GM12865 (cell line): ENCODE results near the gene PUM1.

Source experiments
- DNase-seq: peaks from one replicate; pipeline ENCODE4 v3.0.0; 2010; ENCODE audit warnings: low read depth
- H3K4me3 ChIP-seq: 2 replicates; pipeline ENCODE4 v1.5.1; 2011; ENCODE audit warnings: mild to moderate bottlenecking, low read depth, low read length, control low read depth
- TF ChIP-seq, protein P1 (sequence below): IDR thresholded peaks from 2 replicates; pipeline ENCODE4 v1.5.1; 2011; ENCODE audit warnings: low read length, control low read depth, low read depth, inconsistent platforms; ENCODE audit not compliant: insufficient read depth; ENCODE audit errors: missing control alignments

The PUM1 gene

DNA sequence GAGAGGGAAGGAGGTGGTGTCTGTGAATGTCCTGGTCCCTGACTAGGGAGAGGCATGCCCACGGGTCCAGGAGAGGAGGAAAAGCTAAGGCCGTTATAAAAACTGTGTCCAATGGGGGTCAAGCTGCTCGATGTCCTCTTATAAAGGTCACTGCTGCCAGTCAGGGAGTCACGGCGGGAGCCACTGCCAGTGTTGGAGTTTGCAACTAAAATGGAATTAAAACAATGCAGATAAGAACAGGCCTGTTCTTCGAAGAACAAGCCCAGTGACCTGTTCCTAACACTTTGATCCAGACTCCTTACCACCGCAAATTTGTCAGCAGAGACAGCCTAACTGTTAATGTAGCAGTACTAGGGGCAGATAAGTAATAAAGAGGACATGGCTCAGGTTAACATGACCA, 100.8 kb downstream of the PUM1 start:
- DNase-seq: no peak
- TF ChIP-seq, protein P1, sequence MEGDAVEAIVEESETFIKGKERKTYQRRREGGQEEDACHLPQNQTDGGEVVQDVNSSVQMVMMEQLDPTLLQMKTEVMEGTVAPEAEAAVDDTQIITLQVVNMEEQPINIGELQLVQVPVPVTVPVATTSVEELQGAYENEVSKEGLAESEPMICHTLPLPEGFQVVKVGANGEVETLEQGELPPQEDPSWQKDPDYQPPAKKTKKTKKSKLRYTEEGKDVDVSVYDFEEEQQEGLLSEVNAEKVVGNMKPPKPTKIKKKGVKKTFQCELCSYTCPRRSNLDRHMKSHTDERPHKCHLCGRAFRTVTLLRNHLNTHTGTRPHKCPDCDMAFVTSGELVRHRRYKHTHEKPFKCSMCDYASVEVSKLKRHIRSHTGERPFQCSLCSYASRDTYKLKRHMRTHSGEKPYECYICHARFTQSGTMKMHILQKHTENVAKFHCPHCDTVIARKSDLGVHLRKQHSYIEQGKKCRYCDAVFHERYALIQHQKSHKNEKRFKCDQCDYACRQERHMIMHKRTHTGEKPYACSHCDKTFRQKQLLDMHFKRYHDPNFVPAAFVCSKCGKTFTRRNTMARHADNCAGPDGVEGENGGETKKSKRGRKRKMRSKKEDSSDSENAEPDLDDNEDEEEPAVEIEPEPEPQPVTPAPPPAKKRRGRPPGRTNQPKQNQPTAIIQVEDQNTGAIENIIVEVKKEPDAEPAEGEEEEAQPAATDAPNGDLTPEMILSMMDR: no peak
- no peak overlapping the region for H3K4me3 ChIP-seq

DNA sequence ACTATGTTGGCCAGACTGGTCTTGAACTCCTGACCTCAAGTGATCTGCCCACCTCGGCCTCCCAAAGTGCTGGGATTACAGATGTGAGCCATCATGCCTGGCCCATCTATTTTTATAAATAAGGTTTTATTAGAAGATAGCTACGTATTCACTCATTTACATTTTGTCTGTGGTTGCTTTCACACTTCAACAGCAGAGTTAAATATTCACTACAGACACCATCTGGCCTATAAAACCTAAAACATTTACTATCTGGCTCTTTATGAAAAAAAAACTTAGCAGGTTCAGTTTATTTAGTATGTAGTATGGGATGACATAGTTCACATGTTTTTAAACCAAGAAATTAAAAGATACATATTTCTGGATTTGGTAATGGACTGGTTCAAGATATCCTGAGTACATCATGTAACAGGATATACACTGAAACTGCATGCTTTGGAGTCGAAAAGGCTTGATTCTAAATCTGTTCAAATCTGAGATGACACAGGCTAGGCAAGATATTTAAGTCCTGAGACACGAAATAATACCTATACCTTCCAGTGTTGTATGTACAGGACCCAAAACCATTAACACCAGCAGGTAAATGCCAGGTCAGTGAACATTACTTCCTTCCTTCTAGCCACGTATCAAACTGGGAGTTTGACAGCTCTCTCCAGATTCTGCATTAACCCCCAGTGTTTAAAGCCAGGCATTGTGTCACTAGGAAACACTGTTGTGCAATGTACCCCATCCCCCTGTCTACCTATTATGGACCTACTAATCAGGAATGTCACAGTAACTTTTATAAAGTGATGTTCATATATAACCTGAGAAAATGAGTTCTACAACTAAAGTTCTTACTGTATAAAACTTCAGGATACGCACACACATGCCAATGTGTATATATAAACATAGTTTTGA, 102.7 kb downstream of the PUM1 start:
- DNase-seq: no peak
- TF ChIP-seq, protein P1: no peak
- H3K4me3 ChIP-seq: no peak overlapping the region

DNA sequence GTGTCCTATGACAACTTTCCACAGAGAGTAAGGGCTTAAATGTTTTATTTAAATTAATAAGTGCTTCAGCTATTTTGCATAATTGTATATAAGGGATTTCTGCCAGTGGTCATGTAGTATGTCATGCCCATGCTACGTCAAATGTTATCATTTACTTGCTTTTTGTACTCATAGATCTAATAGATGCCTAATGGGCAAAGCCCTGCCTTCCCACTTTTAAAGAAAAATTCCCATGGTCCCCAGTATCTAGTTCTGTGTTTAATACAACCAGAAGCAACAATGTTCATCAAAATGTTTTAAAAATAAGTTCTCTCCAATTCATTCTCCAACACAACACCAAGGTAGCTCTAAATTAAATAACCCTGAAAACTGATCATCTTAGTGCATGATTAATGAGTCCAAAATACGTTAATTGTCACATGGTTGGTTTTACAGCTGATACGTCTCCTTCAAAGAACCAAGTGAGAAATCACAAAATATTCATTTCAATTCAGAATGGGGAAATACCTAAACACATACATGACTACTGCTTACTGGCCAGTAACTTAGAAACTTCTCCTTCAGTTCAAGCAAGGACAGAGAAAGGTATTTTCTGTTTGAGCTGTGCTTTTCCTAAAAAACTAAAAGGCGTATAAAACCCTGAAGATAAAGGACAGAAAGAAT, 107.8 kb downstream of the PUM1 start:
- H3K4me3 ChIP-seq: no peak overlapping the region
- DNase-seq: no peak
- TF ChIP-seq, protein P1: no peak

DNA sequence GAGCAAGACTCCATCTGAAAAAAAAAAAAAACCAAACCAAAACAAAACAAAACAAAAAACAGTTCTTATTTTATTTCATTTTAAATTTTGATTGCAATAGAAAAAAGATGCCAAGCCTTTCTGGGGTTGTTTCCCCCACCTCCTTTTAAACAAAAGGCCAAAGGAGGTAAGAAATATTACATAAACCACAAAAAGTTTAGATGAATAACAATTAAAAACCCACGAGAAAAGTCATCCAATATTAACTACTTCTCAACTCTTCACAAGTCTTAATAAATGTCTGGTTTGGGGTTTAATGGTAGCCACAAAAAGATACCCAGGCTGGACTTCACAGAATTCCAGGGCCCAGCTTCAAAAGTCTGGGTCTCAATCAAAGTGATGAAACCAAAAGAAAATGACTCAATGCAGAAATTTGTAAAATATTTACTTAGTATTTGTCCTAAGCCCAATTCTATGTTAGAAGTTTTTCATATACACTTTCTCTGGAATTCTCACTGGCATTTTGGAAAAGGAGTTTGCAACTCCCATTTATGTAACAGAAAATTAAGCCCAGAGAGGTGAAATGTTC, 110.0 kb downstream of the PUM1 start:
- no peak overlapping the region for H3K4me3 ChIP-seq
- DNase-seq: no peak
- TF ChIP-seq, protein P1: no peak

DNA sequence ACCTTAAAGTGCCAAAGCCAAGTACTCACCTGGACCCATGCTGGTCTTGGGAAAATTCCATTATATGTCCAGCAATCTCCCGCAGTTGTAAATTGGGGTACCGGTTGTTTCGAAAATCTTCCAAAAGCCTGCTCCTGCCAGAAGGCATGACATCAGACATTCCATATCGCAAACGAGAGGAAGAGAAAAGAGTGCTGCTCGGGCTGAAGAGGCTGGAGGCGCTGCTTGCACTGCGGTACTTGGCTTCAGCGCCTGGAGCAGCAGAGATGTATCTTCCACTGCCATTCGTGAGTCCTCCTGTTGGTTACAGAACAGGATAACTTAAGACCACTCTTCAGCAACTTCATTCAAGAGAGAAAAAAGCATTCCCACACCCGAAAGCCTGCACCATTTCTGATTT, 111.8 kb downstream of the PUM1 start:
- TF ChIP-seq, protein P1: no peak
- no peak overlapping the region for H3K4me3 ChIP-seq
- no peak for DNase-seq

DNA sequence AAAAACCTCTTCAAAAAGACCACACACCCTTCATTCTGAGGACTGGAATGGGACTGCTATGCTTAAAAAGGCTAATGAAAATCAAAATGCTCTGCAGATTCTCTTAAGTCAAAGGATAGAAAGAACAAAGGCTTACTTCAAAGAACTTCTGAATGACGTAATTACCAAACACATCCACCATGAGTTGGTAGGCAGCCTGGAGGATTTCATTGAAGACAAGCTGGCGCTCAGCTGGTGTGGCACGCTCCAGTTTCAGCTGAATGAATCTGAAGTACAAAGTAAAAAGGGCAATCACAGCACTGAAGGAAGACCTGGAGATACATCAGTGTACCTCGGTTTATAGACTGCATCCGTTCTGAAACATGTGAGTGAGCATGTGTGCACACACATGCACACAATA, 113.4 kb downstream of the PUM1 start:
- H3K4me3 ChIP-seq: no peak overlapping the region
- DNase-seq: no peak
- TF ChIP-seq, protein P1: no peak
